ENCODE results near the gene PIP4K2A.

The PIP4K2A gene

GRCh38 chr10:22609719-22610465 is 104.5 kb downstream of the PIP4K2A start:
- no peak overlapping the region for H3K4me3 ChIP-seq (ENCODE audit: low read depth in 1 of 2, low read length in 2 of 2)
- H3K9ac ChIP-seq (ENCODE audit: low read depth in 1 of 2, low read length in 2 of 2): no peak overlapping the region
- peaks cover 6 to 22% of the 10 kb centered on the region in 2 donors for H3K4me1 ChIP-seq (ENCODE audit: control insufficient read depth in 1 of 2, insufficient read depth in 2 of 2, low read length in 2 of 2)
- no peaks in the 10 kb centered on the region for H3K9me3 ChIP-seq (ENCODE audit: control insufficient read depth in 1 of 2, low read length in 2 of 2)
- H3K27me3 ChIP-seq (ENCODE audit: control insufficient read depth in 1 of 2, insufficient read depth in 2 of 2, low read length in 2 of 2): no peaks in the 10 kb centered on the region
- no peak overlapping the region for H3K27ac ChIP-seq (ENCODE audit: low read depth, low read length)
- H3K36me3 ChIP-seq (ENCODE audit: control insufficient read depth in 1 of 2, insufficient read depth in 2 of 2, low read length in 2 of 2): peaks cover 3 to 4% of the 10 kb centered on the region in 2 donors

- no peaks in the 10 kb centered on the region for H3K9me3 ChIP-seq (ENCODE audit: control insufficient read depth in 1 of 2, low read length in 2 of 2)
- H3K4me3 ChIP-seq (ENCODE audit: low read depth in 1 of 2, low read length in 2 of 2): no peak overlapping the region
- H3K27me3 ChIP-seq (ENCODE audit: control insufficient read depth in 1 of 2, insufficient read depth in 2 of 2, low read length in 2 of 2): no peaks in the 10 kb centered on the region
- H3K9ac ChIP-seq (ENCODE audit: low read depth in 1 of 2, low read length in 2 of 2): no peak overlapping the region
- H3K4me1 ChIP-seq (ENCODE audit: control insufficient read depth in 1 of 2, insufficient read depth in 2 of 2, low read length in 2 of 2): peaks cover 10 to 22% of the 10 kb centered on the region in 2 donors
- H3K36me3 ChIP-seq (ENCODE audit: control insufficient read depth in 1 of 2, insufficient read depth in 2 of 2, low read length in 2 of 2): peaks cover 3 to 4% of the 10 kb centered on the region in 2 donors
- no peak overlapping the region for H3K27ac ChIP-seq (ENCODE audit: low read depth, low read length)
Observed at GRCh38 chr10:22609251-22609650, 105.1 kb downstream of the PIP4K2A start.

GRCh38 chr10:22607261-22607660 is 107.1 kb downstream of the PIP4K2A start:
- Histone ChIP-seq H3K4me3 (ENCODE audit: low read depth in 1 of 2, low read length in 2 of 2) (no peak overlapping the region), H3K9me3 (ENCODE audit: control insufficient read depth in 1 of 2, low read length in 2 of 2) (no peaks in the 10 kb centered on the region), H3K4me1 (ENCODE audit: control insufficient read depth in 1 of 2, insufficient read depth in 2 of 2, low read length in 2 of 2) (peaks cover 10 to 22% of the 10 kb centered on the region in 2 donors), H3K9ac (ENCODE audit: low read depth in 1 of 2, low read length in 2 of 2) (no peak overlapping the region), H3K36me3 (ENCODE audit: control insufficient read depth in 1 of 2, insufficient read depth in 2 of 2, low read length in 2 of 2) (peaks cover 3 to 4% of the 10 kb centered on the region in 2 donors), H3K27ac (ENCODE audit: low read depth, low read length) (no peak overlapping the region), H3K27me3 (ENCODE audit: control insufficient read depth in 1 of 2, insufficient read depth in 2 of 2, low read length in 2 of 2) (no peaks in the 10 kb centered on the region)

GRCh38 chr10:22606164-22606614 is 108.2 kb downstream of the PIP4K2A start:
- Histone ChIP-seq H3K9ac (ENCODE audit: low read depth in 1 of 2, low read length in 2 of 2) (no peak overlapping the region), H3K9me3 (ENCODE audit: control insufficient read depth in 1 of 2, low read length in 2 of 2) (no peaks in the 10 kb centered on the region), H3K27me3 (ENCODE audit: control insufficient read depth in 1 of 2, insufficient read depth in 2 of 2, low read length in 2 of 2) (no peaks in the 10 kb centered on the region), H3K4me3 (ENCODE audit: low read depth in 1 of 2, low read length in 2 of 2) (no peak overlapping the region), H3K36me3 (ENCODE audit: control insufficient read depth in 1 of 2, insufficient read depth in 2 of 2, low read length in 2 of 2) (peaks cover 3 to 4% of the 10 kb centered on the region in 2 donors), H3K4me1 (ENCODE audit: control insufficient read depth in 1 of 2, insufficient read depth in 2 of 2, low read length in 2 of 2) (peaks cover 8 to 22% of the 10 kb centered on the region in 2 donors), H3K27ac (ENCODE audit: low read depth, low read length) (no peak overlapping the region)

- H3K27ac ChIP-seq (ENCODE audit: low read depth, low read length): no peak overlapping the region
- H3K9ac ChIP-seq (ENCODE audit: low read depth in 1 of 2, low read length in 2 of 2): no peak overlapping the region
- no peaks in the 10 kb centered on the region for H3K9me3 ChIP-seq (ENCODE audit: control insufficient read depth in 1 of 2, low read length in 2 of 2)
- no peaks in the 10 kb centered on the region for H3K27me3 ChIP-seq (ENCODE audit: control insufficient read depth in 1 of 2, insufficient read depth in 2 of 2, low read length in 2 of 2)
- no peak overlapping the region for H3K4me3 ChIP-seq (ENCODE audit: low read depth in 1 of 2, low read length in 2 of 2)
- peaks cover 3 to 4% of the 10 kb centered on the region in 2 donors for H3K36me3 ChIP-seq (ENCODE audit: control insufficient read depth in 1 of 2, insufficient read depth in 2 of 2, low read length in 2 of 2)
- H3K4me1 ChIP-seq (ENCODE audit: control insufficient read depth in 1 of 2, insufficient read depth in 2 of 2, low read length in 2 of 2): peaks cover 8 to 22% of the 10 kb centered on the region in 2 donors
Observed at GRCh38 chr10:22605168-22605567, 109.2 kb downstream of the PIP4K2A start.

- peaks cover 9 to 17% of the 10 kb centered on the region in 2 donors for H3K4me1 ChIP-seq (ENCODE audit: control insufficient read depth in 1 of 2, insufficient read depth in 2 of 2, low read length in 2 of 2)
- H3K27me3 ChIP-seq (ENCODE audit: control insufficient read depth in 1 of 2, insufficient read depth in 2 of 2, low read length in 2 of 2): no peaks in the 10 kb centered on the region
- peaks cover 3 to 4% of the 10 kb centered on the region in 2 donors for H3K36me3 ChIP-seq (ENCODE audit: control insufficient read depth in 1 of 2, insufficient read depth in 2 of 2, low read length in 2 of 2)
- H3K9me3 ChIP-seq (ENCODE audit: control insufficient read depth in 1 of 2, low read length in 2 of 2): no peaks in the 10 kb centered on the region
- peak overlapping the region; percentile 22 for H3K27ac ChIP-seq (ENCODE audit: low read depth, low read length)
- no peak overlapping the region for H3K9ac ChIP-seq (ENCODE audit: low read depth in 1 of 2, low read length in 2 of 2)
- no peak overlapping the region for H3K4me3 ChIP-seq (ENCODE audit: low read depth in 1 of 2, low read length in 2 of 2)
Observed at GRCh38 chr10:22604344-22605126, 109.8 kb downstream of the PIP4K2A start.

GRCh38 chr10:22603581-22603980 is 110.8 kb downstream of the PIP4K2A start:
- Histone ChIP-seq H3K36me3 (ENCODE audit: control insufficient read depth in 1 of 2, insufficient read depth in 2 of 2, low read length in 2 of 2) (peaks cover 0 to 3% of the 10 kb centered on the region in 2 donors), H3K4me3 (ENCODE audit: low read depth in 1 of 2, low read length in 2 of 2) (no peak overlapping the region), H3K4me1 (ENCODE audit: control insufficient read depth in 1 of 2, insufficient read depth in 2 of 2, low read length in 2 of 2) (peaks cover 10 to 16% of the 10 kb centered on the region in 2 donors), H3K9me3 (ENCODE audit: control insufficient read depth in 1 of 2, low read length in 2 of 2) (no peaks in the 10 kb centered on the region), H3K27ac (ENCODE audit: low read depth, low read length) (no peak overlapping the region), H3K27me3 (ENCODE audit: control insufficient read depth in 1 of 2, insufficient read depth in 2 of 2, low read length in 2 of 2) (no peaks in the 10 kb centered on the region), H3K9ac (ENCODE audit: low read depth in 1 of 2, low read length in 2 of 2) (no peak overlapping the region)

- H3K36me3 ChIP-seq (ENCODE audit: control insufficient read depth in 1 of 2, insufficient read depth in 2 of 2, low read length in 2 of 2): no peaks in the 10 kb centered on the region
- no peak overlapping the region for H3K4me3 ChIP-seq (ENCODE audit: low read depth in 1 of 2, low read length in 2 of 2)
- peaks cover 16 to 17% of the 10 kb centered on the region in 2 donors for H3K4me1 ChIP-seq (ENCODE audit: control insufficient read depth in 1 of 2, insufficient read depth in 2 of 2, low read length in 2 of 2)
- no peak overlapping the region for H3K9ac ChIP-seq (ENCODE audit: low read depth in 1 of 2, low read length in 2 of 2)
- no peaks in the 10 kb centered on the region for H3K27me3 ChIP-seq (ENCODE audit: control insufficient read depth in 1 of 2, insufficient read depth in 2 of 2, low read length in 2 of 2)
- no peaks in the 10 kb centered on the region for H3K9me3 ChIP-seq (ENCODE audit: control insufficient read depth in 1 of 2, low read length in 2 of 2)
- no peak overlapping the region for H3K27ac ChIP-seq (ENCODE audit: low read depth, low read length)
Observed at GRCh38 chr10:22601618-22602017, 112.8 kb downstream of the PIP4K2A start.

GRCh38 chr10:22599636-22600228 is 114.6 kb downstream of the PIP4K2A start:
- H3K4me1 ChIP-seq (ENCODE audit: control insufficient read depth in 1 of 2, insufficient read depth in 2 of 2, low read length in 2 of 2): peaks cover 11 to 16% of the 10 kb centered on the region in 2 donors
- no peak overlapping the region for H3K27ac ChIP-seq (ENCODE audit: low read depth, low read length)
- H3K4me3 ChIP-seq (ENCODE audit: low read depth in 1 of 2, low read length in 2 of 2): no peak overlapping the region
- H3K36me3 ChIP-seq (ENCODE audit: control insufficient read depth in 1 of 2, insufficient read depth in 2 of 2, low read length in 2 of 2): no peaks in the 10 kb centered on the region
- H3K9ac ChIP-seq (ENCODE audit: low read depth in 1 of 2, low read length in 2 of 2): no peak overlapping the region
- no peaks in the 10 kb centered on the region for H3K27me3 ChIP-seq (ENCODE audit: control insufficient read depth in 1 of 2, insufficient read depth in 2 of 2, low read length in 2 of 2)
- no peaks in the 10 kb centered on the region for H3K9me3 ChIP-seq (ENCODE audit: control insufficient read depth in 1 of 2, low read length in 2 of 2)

GRCh38 chr10:22599048-22599561 is 115.3 kb downstream of the PIP4K2A start:
- Histone ChIP-seq H3K9me3 (ENCODE audit: control insufficient read depth in 1 of 2, low read length in 2 of 2) (no peaks in the 10 kb centered on the region), H3K27me3 (ENCODE audit: control insufficient read depth in 1 of 2, insufficient read depth in 2 of 2, low read length in 2 of 2) (no peaks in the 10 kb centered on the region), H3K36me3 (ENCODE audit: control insufficient read depth in 1 of 2, insufficient read depth in 2 of 2, low read length in 2 of 2) (no peaks in the 10 kb centered on the region), H3K4me1 (ENCODE audit: control insufficient read depth in 1 of 2, insufficient read depth in 2 of 2, low read length in 2 of 2) (peaks cover 11 to 13% of the 10 kb centered on the region in 2 donors), H3K4me3 (ENCODE audit: low read depth in 1 of 2, low read length in 2 of 2) (no peak overlapping the region), H3K9ac (ENCODE audit: low read depth in 1 of 2, low read length in 2 of 2) (no peak overlapping the region), H3K27ac (ENCODE audit: low read depth, low read length) (no peak overlapping the region)
